IPS-20b (cell line): Measurements from ENCODE around the gene PARD3.

Experiments
- H3K27ac ChIP-seq: one replicate; pipeline ENCODE4 v1.5.1; 2013; ENCODE audit warnings: low read length
- H3K27me3 ChIP-seq: 2 replicates; pipeline ENCODE4 v1.6.1; 2013; ENCODE audit warnings: mild to moderate bottlenecking, low read length, inconsistent platforms; ENCODE audit not compliant: insufficient read depth
- H3K36me3 ChIP-seq: 2 replicates; pipeline ENCODE4 v1.6.1; 2013; ENCODE audit warnings: low read depth, mild to moderate bottlenecking, inconsistent platforms, low read length, moderate library complexity; ENCODE audit not compliant: insufficient read depth
- H3K4me1 ChIP-seq: 2 replicates; pipeline ENCODE4 v1.6.1; 2013; ENCODE audit warnings: mild to moderate bottlenecking, control low read depth, inconsistent platforms, low read length, moderate library complexity; ENCODE audit not compliant: insufficient read depth
- H3K4me3 ChIP-seq: 2 replicates; pipeline ENCODE4 v1.5.1; 2013; ENCODE audit warnings: mild to moderate bottlenecking, low read length, inconsistent platforms
- H3K9ac ChIP-seq: 2 replicates; pipeline ENCODE4 v1.6.1; 2013; ENCODE audit warnings: low read depth, mild to moderate bottlenecking, inconsistent platforms, low read length, moderate library complexity
- H3K9me3 ChIP-seq: 2 replicates; pipeline ENCODE4 v1.6.1; 2013; ENCODE audit warnings: mild to moderate bottlenecking, low read depth, low read length, inconsistent platforms; ENCODE audit not compliant: insufficient read depth

Gene PARD3

GRCh38 chr10:34690383-34691049 lies 124.6 kb downstream of the PARD3 start:
- H3K9me3 ChIP-seq, result no peaks in the 10 kb centered on the region
- H3K4me1 ChIP-seq, result peaks cover 6% of the 10 kb centered on the region; the same call in 1 of the 2 replicates
- no peak overlapping the region for H3K9ac ChIP-seq
- H3K36me3 ChIP-seq, result no peaks in the 10 kb centered on the region
- no peak overlapping the region for H3K4me3 ChIP-seq
- no peaks in the 10 kb centered on the region for H3K27me3 ChIP-seq
- H3K27ac ChIP-seq, result no peak overlapping the region

DNA sequence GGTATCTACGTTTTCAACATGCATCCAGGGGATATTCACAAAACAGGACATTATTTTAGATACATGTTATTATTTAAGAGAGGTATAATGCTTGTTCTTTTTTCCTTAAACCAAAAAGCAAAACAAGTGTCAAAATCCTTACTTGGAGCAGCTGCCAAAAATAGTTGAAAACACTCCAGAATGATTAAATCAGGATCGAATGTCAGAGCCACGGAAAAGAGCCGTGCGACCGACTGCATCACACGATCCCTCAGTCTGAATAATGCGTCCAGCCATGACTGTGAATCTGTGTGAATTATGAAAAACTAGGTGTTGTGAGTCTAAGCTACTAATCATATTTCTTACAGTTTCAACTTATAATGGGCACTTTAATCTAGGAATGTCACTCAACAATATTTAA lies 126.0 kb downstream of the PARD3 start:
- H3K9ac ChIP-seq, result no peak overlapping the region
- no peak overlapping the region for H3K4me3 ChIP-seq
- no peaks in the 10 kb centered on the region for H3K27me3 ChIP-seq
- peaks cover 6% of the 10 kb centered on the region; the same call in 1 of the 2 replicates for H3K4me1 ChIP-seq
- H3K36me3 ChIP-seq, result no peaks in the 10 kb centered on the region
- H3K9me3 ChIP-seq, result no peaks in the 10 kb centered on the region
- H3K27ac ChIP-seq, result no peak overlapping the region

DNA sequence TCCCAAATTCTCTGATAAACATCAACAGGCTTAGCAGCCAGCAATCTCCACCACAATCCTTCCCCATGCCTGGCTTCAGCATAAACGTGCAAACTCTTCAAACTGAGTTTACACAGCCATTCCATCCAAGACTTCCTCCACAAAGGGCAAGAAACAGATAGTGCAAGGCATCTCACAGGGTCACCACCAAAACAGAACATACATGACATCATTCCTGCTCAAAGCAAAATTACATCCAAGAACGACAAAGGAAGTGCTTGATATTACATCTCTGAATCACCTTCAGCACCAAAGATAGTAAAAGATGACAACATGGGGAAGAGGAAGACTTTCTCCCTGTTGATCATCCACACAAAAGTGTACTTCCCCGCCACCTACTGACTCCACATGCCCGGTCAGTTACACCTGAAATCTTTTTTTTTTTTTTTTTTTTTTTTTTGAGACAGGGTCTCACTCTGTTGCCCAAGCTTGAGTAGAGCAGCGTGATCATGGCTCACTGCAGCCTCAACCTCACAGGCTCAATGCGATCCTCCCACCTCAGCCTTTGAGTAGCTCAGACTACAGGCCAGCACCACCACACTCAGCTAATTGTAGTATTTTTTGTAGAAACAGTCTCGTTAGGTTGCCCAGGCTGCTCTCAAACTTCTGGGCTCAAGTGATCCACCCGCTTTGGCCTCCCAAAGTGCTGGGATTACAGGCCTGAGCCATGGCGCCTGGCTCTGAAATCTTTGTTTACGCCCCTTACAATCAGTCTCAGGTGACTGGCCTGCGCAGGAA lies 127.5 kb downstream of the PARD3 start:
- no peak overlapping the region for H3K9ac ChIP-seq
- no peak overlapping the region for H3K4me3 ChIP-seq
- H3K9me3 ChIP-seq, result no peaks in the 10 kb centered on the region
- H3K36me3 ChIP-seq, result no peaks in the 10 kb centered on the region
- no peaks in the 10 kb centered on the region for H3K27me3 ChIP-seq
- peaks cover 6% of the 10 kb centered on the region; the same call in 1 of the 2 replicates for H3K4me1 ChIP-seq
- no peak overlapping the region for H3K27ac ChIP-seq

GRCh38 chr10:34682580-34682979 lies 132.5 kb downstream of the PARD3 start:
- no peak overlapping the region for H3K4me3 ChIP-seq
- H3K36me3 ChIP-seq, result no peaks in the 10 kb centered on the region
- no peak overlapping the region for H3K27ac ChIP-seq
- no peak overlapping the region for H3K9ac ChIP-seq
- no peaks in the 10 kb centered on the region for H3K27me3 ChIP-seq
- H3K9me3 ChIP-seq, result no peaks in the 10 kb centered on the region
- H3K4me1 ChIP-seq, result peaks cover 2% of the 10 kb centered on the region

DNA sequence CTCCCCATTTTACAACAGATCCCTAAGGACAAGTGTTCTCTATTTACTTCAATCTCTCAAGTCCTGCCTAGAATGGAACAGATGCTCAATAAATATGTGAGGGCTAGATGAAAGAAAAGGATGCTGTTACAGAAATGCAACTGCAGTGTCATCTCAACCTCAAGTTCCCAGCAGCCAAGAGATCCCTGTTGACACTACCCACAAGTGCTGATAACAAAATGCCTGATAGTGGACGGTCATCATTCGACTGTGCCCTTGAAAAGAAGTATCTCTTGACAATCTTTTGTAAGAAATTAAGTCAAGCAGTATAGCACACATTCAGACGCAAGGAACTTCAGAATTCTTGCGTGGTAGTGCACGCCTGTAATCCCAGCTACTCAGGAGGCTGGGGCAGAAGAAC lies 133.2 kb downstream of the PARD3 start:
- Histone ChIP-seq H3K4me1 (peaks cover 2% of the 10 kb centered on the region), H3K27ac (no peak overlapping the region), H3K4me3 (no peak overlapping the region), H3K36me3 (no peaks in the 10 kb centered on the region), H3K9me3 (no peaks in the 10 kb centered on the region), H3K27me3 (no peaks in the 10 kb centered on the region), H3K9ac (no peak overlapping the region)

GRCh38 chr10:34679177-34679576 lies 135.9 kb downstream of the PARD3 start:
- Histone ChIP-seq H3K27ac (no peak overlapping the region), H3K27me3 (no peaks in the 10 kb centered on the region), H3K9ac (no peak overlapping the region)

DNA sequence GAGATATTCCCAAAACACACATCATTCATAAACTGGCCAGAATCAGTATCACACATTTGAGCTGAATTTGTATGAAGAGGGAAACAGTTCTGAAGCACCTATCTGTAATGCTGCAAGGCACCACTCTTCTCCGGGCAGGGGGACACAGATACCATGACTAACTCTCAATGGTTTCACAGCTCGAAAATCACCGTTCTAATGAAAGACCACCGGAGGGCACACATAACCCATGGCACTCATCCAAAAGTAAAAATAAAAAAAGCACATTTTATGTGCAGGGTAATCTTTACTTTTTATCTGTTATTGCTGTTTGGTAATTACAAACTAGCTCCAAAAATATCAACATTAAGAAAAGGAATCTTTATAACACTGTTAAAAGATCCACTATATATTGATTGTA lies 137.5 kb downstream of the PARD3 start:
- Histone ChIP-seq H3K27ac (no peak overlapping the region), H3K36me3 (no peaks in the 10 kb centered on the region), H3K4me1 (peaks cover 2% of the 10 kb centered on the region), H3K27me3 (no peaks in the 10 kb centered on the region), H3K9ac (no peak overlapping the region), H3K9me3 (no peaks in the 10 kb centered on the region), H3K4me3 (no peak overlapping the region)

More at GRCh38 chr10:34679177-34679576, 135.9 kb downstream of the PARD3 start:
- Histone ChIP-seq H3K9me3 (no peaks in the 10 kb centered on the region), H3K36me3 (no peaks in the 10 kb centered on the region), H3K4me1 (peaks cover 2% of the 10 kb centered on the region), H3K4me3 (no peak overlapping the region)

DNA sequence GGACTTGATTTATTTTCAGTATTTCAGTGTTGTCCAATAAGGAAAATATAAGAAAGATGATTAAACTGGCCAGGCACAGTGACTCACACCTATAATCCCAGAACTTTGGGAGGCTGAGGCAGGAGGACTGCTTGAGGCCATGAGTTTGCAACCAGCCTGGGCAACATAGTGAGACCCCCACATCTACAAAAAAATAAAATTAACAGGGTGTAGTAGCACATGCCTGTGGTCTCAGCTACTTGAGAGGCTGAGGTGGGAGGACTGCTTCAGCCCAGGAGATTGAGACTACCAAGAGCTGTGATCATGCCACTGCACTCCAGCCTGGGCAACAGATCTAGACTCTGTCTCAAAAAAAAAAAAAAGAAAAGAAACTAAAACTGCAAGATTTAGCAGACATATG lies 138.0 kb downstream of the PARD3 start:
- H3K4me3 ChIP-seq, result no peak overlapping the region
- no peak overlapping the region for H3K9ac ChIP-seq
- H3K9me3 ChIP-seq, result no peaks in the 10 kb centered on the region
- H3K36me3 ChIP-seq, result no peaks in the 10 kb centered on the region
- H3K27ac ChIP-seq, result no peak overlapping the region
- no peaks in the 10 kb centered on the region for H3K27me3 ChIP-seq
- H3K4me1 ChIP-seq, result peaks cover 2% of the 10 kb centered on the region

DNA sequence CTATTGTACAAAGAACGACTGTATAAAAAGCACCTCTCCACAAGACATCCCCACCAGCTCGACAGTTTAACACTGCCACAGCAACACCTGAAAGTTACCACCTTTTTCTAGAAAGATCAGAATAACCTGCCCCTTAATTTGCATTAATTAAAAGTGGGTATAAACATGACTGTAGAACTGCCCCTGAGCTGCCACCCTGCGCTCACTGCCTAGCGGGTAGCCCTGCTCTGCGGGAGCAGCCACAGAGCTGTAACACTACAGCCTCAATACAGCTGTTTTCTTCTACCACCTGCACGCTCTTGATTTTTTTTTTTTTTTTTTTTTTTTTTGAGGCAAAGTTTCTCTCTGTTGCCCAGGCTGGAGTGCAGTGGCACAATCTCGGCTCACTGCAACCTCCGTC lies 140.9 kb downstream of the PARD3 start:
- H3K9ac ChIP-seq, result no peak overlapping the region
- no peaks in the 10 kb centered on the region for H3K9me3 ChIP-seq
- no peak overlapping the region for H3K27ac ChIP-seq
- H3K4me1 ChIP-seq, result peaks cover 2% of the 10 kb centered on the region
- no peaks in the 10 kb centered on the region for H3K36me3 ChIP-seq
- H3K27me3 ChIP-seq, result no peaks in the 10 kb centered on the region
- H3K4me3 ChIP-seq, result no peak overlapping the region

DNA sequence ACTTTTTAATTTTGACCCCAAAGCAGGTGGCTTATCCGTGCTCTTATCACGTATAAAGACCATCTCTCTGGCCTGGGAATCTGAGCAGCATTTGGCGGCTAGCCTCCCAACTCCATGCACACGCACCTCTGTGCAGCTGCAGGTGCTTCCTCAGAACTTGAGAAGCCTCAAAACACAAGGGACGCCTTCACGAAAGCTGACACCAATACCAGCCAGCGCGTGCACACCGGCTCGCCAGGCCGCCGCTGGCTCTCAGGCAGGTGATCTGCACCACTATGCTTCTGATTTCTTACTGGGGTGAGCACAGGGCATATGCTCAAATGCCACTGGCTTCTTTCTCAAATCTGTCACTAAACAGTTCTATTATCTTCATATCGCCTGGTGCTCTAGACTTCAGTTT lies 145.0 kb downstream of the PARD3 start:
- Histone ChIP-seq H3K27ac (no peak overlapping the region), H3K36me3 (no peaks in the 10 kb centered on the region)

GRCh38 chr10:34669079-34669478 lies 146.0 kb downstream of the PARD3 start:
- Histone ChIP-seq H3K4me3 (no peak overlapping the region), H3K36me3 (no peaks in the 10 kb centered on the region), H3K27ac (no peak overlapping the region), H3K4me1 (peaks cover 9% of the 10 kb centered on the region; the same call in 1 of the 2 replicates), H3K27me3 (no peaks in the 10 kb centered on the region), H3K9me3 (no peaks in the 10 kb centered on the region), H3K9ac (no peak overlapping the region)

More for the DNA sequence above, 145.0 kb downstream of the PARD3 start:
- H3K4me3 ChIP-seq, result no peak overlapping the region
- H3K9ac ChIP-seq, result no peak overlapping the region
- H3K4me1 ChIP-seq, result peaks cover 9% of the 10 kb centered on the region; the same call in 1 of the 2 replicates
- no peaks in the 10 kb centered on the region for H3K27me3 ChIP-seq
- no peaks in the 10 kb centered on the region for H3K9me3 ChIP-seq

DNA sequence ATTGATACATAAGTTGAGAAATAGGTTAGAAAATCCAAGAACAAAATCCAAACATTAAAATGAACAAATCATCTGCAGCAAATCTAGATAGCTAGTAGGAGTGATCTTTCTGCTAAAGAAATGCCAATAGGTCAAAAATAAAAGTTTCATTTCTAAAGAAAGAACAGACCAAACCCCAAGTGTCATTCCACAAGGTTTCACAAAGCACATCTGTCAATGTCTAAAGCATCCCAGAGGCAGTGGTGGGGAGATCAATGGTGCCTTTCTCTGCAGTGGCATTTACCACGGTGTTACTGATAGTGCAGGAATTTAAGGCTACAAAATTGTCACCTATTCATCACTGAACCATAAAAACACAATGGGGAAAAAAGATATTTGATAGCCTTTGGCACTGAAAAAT lies 147.9 kb downstream of the PARD3 start:
- no peak overlapping the region for H3K4me3 ChIP-seq
- no peak overlapping the region for H3K9ac ChIP-seq
- H3K36me3 ChIP-seq, result no peaks in the 10 kb centered on the region
- H3K27ac ChIP-seq, result no peak overlapping the region
- H3K4me1 ChIP-seq, result peaks cover 9% of the 10 kb centered on the region; the same call in 1 of the 2 replicates
- H3K9me3 ChIP-seq, result no peaks in the 10 kb centered on the region
- no peaks in the 10 kb centered on the region for H3K27me3 ChIP-seq
